ENCODE data around the gene MTFR1L.

- no peak for TF ChIP-seq POLR2A (IDR thresholded peaks at IDR 0.05)
- no peak for TF ChIP-seq CTCF (IDR thresholded peaks at IDR 0.05)
Observed at GRCh38 chr1:25867210-25867991, 47.6 kb downstream of the MTFR1L start.

Measured in heart left ventricle (tissue), 13 donors.